ENCODE results near the gene SMPD2. TPM values are rescaled to one million over a fixed set of nuclear protein-coding genes. Genes with fewer than 3 reads are reported as not detected.

The SMPD2 gene
- total and polyA plus RNA-seq, 2 donors (not counting 3 experiments of a cell fraction or from before 2014, with no cell fraction given): 6.9 to 10.0 TPM

GRCh38 chr6:109441069-109441816, 719 bp downstream of the SMPD2 start:
- peak overlapping the region; percentile 52 for H3K9ac ChIP-seq (replicated peaks; ENCODE audit: extremely low read depth, insufficient read depth, low read length)
- intact Hi-C loops (cut with micrococcal nuclease): loop anchor here (2.0 to 5.0 kb wide), 3 partner anchors 41 to 346 kb away; partner anchors contain the start of genes CEP57L1, SESN1 and ZBTB24
- TSS peak; percentile 33 for BruUV-seq (replicated peaks)
- H2AFZ ChIP-seq (ENCODE audit: low read depth, low read length): peak overlapping the region; percentile 70
- dilution Hi-C loops (cut with MboI; ENCODE audit: extremely low pct_ligation_motif_present, low sequenced_read_pairs): no loop called here
- H3K9me1 ChIP-seq (replicated peaks; ENCODE audit: control insufficient read depth, extremely low read depth, insufficient read depth, low read length): no peaks in the 10 kb centered on the region
- no peaks in the 10 kb centered on the region for H3K79me2 ChIP-seq (ENCODE audit: control insufficient read depth, insufficient read depth, low read length)
- TF ChIP-seq GATA2 (IDR thresholded peaks at IDR 0.05; ENCODE audit: insufficient read depth, insufficient read length, low read depth, low read length) (no peak), FOS (IDR thresholded peaks at IDR 0.05; ENCODE audit: borderline replicate concordance, insufficient read depth, low read length) (no peak), POLR2AphosphoS5 (IDR thresholded peaks at IDR 0.05; ENCODE audit: insufficient read depth, low read depth, low read length) (no peak), POLR2A (IDR thresholded peaks at IDR 0.05; ENCODE audit: low read depth, low read length) (no peak), CTCF (IDR thresholded peaks at IDR 0.05; ENCODE audit: extremely low read depth in 1 of 2, insufficient read depth in 1 of 2, low read depth in 1 of 2, low read length in 2 of 2) (peak; percentile 8 to 25), EZH2 (IDR thresholded peaks at IDR 0.05; ENCODE audit: borderline replicate concordance, low read depth, low read length, severe bottlenecking) (no peak)
- H3K27ac ChIP-seq (ENCODE audit: insufficient read depth, low read depth, low read length): peak overlapping the region; percentile 59
- H3K4me3 ChIP-seq (replicated peaks in 1 of 3; ENCODE audit: insufficient read depth in 1 of 3, low read depth in 1 of 3, low read length in 3 of 3): peak overlapping the region; percentile 62 to 73 (median 66)
- CTCF ChIA-PET: interaction anchor here (0.5 to 4.3 kb wide), 10 partner anchors 9 to 623 kb away, joined by 3 to 20 read pairs (median 6); partner anchors contain the start of genes CD164 and MICAL1
- FAIRE-seq (peak; percentile 12), DNase-seq (ENCODE audit: low read depth, low spot score) (peak; percentile 59)
- H3K36me3 ChIP-seq (ENCODE audit: control insufficient read depth in 2 of 2, extremely low read depth in 1 of 2, insufficient read depth in 2 of 2, low read length in 2 of 2): peaks cover 0 to 14% of the 10 kb centered on the region in 2 experiments
- POLR2A ChIA-PET: interaction anchor here (1.1 kb wide), 1 partner anchor 347 kb away, joined by 4 read pairs; the partner anchor contains the start of gene SESN1
- no peaks in the 10 kb centered on the region for H4K20me1 ChIP-seq (replicated peaks; ENCODE audit: control insufficient read depth, extremely low read depth, insufficient read depth, low read length)
- no peaks in the 10 kb centered on the region for H3K9me3 ChIP-seq (replicated peaks; ENCODE audit: control insufficient read depth, insufficient read depth, low read length)
- peak overlapping the region; percentile 68 for H3K4me2 ChIP-seq (ENCODE audit: insufficient read depth, low read length)
- H3K27me3 ChIP-seq (ENCODE audit: control insufficient read depth in 2 of 2, insufficient read depth in 2 of 2, low read length in 2 of 2): no peaks in the 10 kb centered on the region
- H3K4me1 ChIP-seq (ENCODE audit: control insufficient read depth, extremely low read depth, insufficient read depth, low read length): peaks cover 3% of the 10 kb centered on the region

Data from endothelial cell of umbilical vein (primary cell).